Stimulated activated CD8-positive, alpha-beta memory T cell treated with anti-CD3 and anti-CD28 coated beads, Interleukin-4, amount 100 ng/mL, for 1 hour (primary cell): ENCODE results near the gene NR5A2.

Experiments used
- DNase-seq, 2 donors: peaks; one replicate each; pipeline ENCODE4 v3.0.0-alpha.2; 2020; ENCODE audit warnings: low read depth in 2 of 2, low spot score in 1 of 2

NR5A2 gene

DNA sequence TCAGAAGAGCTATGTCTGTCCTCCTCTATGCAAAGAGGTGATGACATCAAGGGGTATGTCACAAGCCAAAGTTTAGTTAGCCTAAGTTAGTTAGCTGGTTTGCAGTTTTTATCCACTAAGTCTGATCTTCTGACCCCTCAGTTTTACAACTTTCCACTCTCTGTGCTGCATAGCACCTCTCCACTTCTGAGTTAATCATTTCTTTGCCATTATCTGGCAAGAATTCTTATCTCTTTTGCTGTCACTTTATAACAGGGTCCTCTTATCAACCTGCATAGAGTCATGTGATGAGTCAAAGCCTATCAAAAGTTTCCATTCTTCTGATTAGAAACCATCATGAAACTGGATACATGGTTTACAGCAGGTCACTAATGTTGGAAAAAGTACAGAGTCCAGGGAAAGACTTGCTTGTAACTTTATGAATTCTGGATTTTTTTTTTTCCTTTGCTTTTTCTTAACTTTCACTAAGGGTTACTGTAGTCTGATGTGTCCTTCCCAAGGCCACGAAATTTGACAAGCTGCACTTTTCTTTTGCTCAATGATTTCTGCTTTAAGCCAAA is at the start of gene NR5A2:
NR5A2 (plus strand) TSS at position 447 of the 560 bp plus-strand sequence. CDS start 138 bp downstream, outside the sequence.
- no peak for DNase-seq

DNA sequence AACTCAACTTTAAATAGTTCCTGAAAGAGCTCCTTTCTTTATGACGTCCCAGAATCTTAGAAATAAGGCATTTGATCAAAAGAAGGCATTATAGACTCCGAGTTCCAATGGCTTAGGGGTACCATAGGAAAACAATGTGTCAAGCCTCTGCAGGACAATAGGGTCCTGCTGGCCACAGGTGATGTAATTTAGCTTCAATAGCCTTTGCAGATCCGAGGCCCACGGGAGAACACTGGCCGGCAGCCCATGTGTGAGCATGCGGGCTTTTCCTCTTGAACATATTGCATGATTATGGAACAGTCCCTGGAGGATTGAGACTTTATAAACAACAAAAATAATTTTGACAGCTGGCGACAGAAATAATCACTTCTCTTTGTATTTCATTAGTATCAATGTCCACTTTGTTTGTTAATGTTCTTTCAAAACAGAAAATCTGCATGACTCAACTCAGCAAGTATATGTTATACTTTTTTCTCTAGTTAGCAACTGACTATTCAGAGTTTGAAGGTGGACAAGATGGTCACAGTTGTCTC is 49.0 kb upstream of the NR5A2 start:
- DNase-seq: no peak

DNA sequence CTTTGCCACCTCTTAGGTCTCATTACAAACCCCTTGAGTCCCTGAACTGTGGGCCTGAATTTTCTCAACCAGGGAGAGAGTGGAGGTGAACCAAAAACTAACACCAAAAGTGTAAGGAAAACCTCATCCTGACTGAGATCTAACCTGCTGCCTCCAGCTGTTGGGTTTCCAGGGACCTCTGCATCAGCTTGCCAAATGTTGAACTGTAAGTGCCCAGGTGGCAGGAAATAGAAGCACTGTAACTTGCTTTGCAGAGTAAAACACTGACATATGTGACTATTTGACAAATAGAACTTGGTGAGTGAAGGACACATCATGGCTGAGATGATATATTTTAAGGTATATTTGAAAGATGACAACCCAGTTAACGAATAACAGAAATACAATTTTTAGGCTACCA is 48.4 kb upstream of the NR5A2 start:
- DNase-seq: no peak

DNA sequence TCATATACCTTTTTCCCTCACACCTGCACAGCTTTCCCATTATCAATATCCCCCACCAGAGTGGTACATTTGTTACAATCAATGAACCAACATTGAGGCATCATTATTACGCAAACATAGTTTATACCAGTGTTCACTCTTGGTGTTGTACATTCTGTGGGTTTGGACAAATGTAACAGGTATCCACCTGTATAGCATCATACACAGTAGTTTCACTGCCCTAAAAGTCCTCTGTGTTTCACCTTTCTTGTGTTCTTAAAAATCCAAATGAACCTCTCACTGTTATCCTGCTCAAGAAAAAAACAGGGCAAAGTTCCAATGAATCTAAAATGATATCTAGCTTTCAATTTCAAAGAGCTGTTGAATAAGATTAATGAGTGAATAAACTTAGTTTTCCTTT is 45.9 kb upstream of the NR5A2 start:
- no peak for DNase-seq

DNA sequence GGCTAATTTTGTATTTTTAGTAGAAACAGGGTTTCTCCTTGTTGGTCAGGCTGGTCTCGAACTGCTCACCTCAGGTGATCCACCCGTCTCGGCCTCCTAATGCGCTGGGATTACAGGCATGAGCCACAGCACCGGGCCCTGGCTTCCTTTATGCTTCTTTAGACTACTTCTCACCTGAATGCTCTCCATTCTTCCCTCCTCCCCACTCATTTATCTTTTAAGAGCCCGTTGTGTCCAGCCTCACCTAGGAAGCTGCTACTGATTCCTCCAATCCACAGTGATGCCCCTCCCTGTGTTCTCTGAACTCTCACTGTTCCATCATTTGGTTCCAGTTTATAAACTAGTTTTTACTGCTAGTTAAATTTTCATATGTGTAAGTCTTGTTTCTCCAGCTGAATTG is 44.9 kb upstream of the NR5A2 start:
- no peak for DNase-seq

DNA sequence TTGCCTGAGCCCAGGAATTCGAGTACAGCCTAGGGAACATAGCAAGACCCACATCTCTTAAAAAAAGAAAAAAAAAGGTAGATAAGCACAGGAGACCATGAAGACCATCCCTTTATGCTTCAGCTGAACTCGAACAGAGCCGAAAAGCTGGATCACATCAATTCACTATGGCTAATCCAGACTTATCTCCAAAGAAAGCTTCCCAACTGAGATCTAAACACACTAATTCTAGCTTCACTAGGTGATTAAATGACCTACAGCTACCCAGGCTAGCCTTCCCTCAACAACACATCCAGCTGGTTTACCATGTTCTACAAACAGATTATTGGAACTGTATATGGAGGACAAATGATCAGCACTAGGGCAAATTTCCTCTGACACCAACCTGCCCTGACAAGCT is 44.0 kb upstream of the NR5A2 start:
- DNase-seq: no peak

DNA sequence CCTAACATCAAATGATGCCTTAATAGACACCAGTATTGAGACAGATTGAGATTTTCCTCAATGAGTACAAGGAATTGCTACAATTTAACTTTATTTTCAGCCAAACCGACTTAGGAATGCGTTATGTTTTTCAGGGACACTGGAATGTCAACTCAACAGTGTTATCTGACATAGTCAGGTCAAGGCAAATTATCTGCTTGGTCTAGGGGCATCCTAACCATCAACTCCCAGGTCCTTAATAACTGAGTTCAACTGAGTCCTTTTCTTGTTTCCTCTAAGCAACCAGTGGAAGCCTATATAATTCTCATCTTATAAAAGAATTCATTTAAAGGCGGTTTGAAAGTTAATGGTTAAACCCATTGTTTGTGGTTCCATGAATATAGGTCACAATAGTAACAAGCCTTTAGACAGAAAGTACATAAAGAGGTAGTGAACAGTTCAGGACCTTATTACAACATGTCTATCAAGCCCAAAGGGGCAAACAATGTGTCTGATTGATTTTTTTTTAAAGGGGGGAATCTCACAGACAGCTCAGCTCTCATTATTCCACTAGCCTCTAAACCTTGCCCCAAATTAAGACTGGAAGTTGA is 32.3 kb upstream of the NR5A2 start:
- no peak for DNase-seq

DNA sequence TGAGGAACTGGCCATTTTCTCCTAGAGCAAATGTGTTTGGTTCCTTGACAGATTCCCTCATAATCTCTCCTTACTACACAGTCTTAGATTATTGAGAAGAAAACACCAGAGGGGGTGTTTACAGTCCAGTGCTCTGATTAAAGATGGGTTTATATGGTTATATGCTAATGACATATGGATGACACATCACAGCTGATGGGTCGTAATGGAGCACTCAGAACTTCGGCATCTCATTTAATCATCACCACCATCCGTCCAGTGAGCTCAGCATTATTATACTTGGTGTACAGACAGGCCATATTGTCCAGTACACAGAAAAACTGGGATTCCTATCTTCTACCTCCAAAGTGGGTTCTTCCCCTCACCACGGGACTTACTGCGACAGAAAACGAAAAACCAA is 22.3 kb upstream of the NR5A2 start:
- no peak for DNase-seq

DNA sequence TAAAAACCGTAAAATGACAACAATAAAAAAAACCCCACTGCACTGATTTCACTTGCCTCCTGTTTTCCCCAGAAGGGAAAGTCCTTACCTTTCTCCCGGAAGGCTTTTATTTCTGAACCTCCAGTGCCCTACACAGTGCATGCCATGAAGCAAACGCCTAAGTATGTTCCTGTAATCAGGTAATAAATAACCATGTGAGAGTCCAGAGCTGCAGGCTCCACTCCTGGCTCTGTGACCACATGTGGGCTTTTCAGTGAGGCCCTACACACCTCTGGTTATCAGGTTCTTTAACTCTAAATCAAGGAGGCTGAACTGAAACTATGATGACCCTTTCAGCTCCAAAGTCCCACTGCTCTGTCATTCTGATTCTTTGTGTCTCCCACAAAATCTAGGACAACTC is 20.8 kb upstream of the NR5A2 start:
- no peak for DNase-seq

DNA sequence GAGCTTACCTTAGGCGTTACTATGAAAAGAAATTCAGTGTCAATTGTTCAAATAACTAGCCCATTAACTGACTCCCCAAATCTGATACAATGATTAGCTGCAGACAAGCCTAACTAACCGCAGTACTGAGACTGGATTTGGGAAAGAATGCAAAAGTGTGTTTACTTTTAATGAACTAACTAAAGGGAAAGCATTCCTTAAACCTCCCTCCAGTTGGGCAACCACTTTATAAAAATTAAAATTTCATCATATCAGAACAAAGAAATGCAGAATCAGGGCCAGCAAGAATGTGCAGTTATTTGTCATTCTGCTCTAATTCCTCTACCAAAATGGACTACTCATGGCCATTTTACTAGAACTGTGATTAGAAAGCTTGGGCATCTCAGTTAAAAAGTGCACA is 11.7 kb upstream of the NR5A2 start:
- no peak for DNase-seq

DNA sequence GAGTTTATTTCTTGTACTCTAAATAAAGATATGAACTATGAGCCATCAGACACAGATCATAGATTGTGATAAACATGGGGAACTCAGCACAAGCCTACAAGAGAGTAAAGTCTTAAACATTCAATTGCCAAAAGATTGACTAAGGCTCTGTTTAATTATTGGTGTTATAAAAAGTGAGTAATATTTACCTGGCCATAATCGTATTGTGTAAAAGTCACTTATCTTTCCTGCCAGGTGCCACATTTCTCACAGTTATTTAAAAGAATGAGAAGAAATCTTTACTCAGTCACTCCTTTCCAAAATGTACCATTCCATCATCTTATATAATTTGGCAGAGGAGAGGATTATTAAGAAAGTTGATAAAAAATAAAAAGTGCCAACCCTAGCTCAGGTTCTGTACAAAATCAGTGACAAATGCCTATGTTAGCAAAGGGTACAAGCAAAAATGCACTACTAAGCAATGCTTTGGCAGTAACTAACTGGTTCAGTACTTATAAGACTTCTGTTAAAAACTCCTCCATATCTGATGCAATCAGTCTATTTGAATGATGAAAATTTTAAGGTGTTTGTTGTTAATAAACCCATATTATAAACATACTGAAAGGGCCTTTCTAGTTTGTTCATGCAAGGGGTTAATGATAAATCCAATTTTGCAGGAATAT is 5.8 kb upstream of the NR5A2 start:
- no peak for DNase-seq

DNA sequence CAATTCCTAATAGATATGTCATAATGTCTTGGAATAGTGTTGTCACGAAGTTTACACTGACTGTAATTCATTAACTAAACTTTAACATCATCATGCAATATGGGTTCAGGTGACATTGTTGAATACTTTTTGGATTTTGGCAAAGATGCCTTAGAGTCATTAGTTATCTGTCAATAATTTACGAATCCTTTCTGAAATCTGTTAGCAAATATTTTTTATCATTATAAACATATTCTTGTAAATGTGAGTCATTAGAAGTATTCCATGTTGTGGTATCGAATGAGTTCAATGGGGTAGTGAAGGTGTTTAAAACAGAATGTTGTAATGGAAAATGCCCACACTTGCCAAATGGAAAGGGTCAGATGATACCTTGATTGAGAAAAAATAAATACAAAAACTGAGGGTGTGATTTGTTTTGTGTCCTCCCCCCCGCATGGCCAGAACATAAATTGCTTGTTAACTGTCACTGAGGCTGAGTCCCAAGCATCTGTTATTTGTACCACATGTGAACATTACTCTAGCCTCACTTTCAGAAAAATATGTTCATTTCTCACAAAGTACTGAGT is 5.2 kb upstream of the NR5A2 start:
- no peak for DNase-seq

DNA sequence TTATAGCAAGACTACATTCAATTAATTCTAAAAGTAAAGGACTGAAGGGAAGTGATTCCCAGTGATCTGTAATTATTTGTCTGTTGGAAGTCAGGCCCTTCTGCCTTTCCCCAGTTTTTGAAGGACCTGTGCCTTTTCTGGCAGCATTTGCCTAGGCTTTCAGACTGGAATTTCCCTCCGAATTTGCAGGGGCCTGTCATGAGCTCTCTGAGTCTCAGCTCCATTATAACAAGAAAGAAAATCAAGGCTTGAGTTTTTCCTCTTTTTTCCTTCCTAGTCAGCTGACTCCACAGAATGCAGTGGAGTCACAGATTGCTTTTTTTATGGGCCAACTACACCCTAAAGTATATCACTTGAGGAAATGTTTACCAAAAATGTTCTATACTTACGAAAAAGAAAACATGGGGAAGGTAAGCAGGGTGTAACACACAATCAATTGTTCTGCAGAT is 1.1 kb downstream of the NR5A2 start:
- DNase-seq: no peak

DNA sequence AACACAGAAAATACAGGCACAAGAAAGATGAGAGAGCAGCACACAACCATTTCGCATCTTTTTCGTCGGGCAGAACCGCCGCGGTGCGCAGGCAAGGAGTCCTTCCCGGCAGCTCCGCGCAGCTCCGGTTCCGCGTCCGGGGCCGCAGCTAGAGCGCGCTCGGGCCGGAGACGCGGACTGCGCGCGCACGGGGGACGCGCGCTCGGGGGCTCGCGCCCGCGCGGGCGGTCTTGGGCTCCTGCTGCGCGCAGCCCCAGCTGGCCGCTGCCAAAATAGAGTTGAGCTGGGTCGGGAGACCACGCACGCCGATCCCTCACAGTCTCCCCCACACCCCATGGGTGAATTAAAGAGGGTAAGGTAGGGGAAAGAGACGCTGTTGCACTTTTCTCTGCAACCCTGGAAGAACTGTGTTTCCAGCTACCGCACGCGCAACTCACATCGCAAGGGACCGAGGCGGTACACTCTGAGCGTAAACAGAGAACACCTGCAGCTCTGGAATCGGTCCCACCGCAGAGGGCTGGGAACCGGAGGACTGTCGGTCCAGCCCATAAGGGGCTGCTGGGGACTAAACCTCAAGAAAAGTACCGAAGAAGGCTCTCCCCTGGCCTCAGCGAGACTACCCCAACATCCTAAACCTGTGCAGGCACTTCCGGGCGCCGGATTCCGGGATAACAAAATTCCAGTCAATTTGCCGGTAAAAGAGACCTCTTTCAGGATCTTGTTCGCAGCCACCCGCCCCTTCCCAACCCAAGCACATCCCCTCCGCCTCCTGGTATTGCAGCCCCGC is 1.7 kb downstream of the NR5A2 start:
- no peak for DNase-seq

DNA sequence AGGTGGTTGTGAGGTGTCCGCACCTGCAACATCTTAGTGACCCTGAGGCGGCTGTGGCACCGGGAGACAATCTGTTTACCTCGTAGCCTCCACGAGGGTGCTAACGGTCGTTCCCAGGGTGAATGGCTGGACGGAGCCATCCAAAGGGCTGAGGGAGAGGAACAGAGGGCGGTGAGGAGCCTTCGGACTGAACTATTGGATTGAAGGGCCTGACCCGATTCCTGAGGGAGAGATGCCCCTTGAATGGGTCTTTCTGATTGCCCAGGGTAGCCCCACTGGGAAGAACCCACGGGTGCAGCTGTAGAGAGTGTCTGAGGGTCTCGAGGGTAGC is 2.3 kb downstream of the NR5A2 start:
- DNase-seq: no peak

DNA sequence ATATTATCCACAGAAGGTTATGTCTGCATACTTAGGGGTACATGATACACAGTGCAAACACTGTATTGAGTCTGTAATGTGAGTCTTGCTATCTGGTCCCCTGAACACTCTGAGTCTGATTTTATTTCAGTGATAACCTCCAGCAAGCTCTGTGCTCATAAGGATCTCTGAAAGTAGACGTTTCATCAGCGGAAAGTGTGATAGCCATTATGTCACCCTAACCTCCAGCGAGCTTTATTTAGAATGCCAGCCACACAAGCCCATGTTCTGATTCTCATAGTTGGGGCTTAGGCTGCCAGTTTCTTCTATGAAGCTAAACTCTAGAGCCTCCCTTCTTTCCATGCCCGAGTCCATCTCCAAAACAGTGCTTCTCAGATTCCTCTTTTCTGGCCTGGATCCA is 3.3 kb downstream of the NR5A2 start:
- no peak for DNase-seq

DNA sequence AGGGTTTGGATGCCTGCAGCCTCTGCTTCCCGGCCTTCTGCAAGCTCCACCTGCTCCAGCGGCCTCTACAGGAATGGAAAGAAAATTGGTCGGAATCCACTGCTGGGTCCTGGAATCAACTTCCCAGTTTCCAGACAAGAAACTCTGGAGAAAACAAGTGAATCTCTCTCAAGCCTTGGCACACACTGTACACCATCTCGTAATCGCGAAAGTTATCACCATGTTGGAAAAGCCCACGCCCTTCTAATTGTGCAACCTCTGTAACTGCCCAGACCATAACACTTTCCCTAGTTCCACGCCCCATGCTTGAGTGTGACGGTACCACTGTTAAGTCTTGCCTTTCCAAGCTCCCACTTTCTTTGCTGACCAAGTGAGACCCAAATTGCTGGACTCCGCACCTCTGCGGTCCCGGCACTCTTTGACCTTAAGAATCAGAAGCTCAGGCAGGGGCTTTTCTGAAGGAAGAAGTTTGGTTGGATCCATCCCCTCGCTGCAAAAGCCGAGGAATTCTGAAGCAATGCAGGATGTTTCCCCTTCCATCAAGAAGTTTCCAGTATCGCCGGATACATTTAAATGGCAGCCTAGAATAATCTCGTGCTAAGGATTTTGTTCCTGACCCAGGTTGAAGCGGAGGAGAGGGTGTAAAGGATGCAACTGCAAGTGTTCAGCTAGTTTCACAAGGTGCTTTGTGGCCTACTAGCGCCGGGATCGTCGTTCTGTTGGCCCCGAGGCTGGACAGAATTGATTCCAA is 6.2 kb downstream of the NR5A2 start:
- no peak for DNase-seq

DNA sequence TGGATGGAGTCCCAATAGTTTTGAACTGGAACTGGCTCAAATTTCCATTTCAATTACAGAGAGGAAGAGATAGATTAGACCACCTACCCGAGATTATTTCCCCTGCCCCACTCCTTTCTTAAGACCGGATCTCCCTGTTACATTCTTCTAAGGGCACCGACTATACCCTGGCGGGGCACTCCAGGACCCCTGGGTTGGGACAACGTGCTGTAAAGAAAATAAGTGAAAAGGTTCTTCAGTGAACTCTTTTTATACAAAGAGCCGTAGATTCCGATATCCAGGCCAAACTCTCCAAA is 6.7 kb downstream of the NR5A2 start:
- no peak for DNase-seq

DNA sequence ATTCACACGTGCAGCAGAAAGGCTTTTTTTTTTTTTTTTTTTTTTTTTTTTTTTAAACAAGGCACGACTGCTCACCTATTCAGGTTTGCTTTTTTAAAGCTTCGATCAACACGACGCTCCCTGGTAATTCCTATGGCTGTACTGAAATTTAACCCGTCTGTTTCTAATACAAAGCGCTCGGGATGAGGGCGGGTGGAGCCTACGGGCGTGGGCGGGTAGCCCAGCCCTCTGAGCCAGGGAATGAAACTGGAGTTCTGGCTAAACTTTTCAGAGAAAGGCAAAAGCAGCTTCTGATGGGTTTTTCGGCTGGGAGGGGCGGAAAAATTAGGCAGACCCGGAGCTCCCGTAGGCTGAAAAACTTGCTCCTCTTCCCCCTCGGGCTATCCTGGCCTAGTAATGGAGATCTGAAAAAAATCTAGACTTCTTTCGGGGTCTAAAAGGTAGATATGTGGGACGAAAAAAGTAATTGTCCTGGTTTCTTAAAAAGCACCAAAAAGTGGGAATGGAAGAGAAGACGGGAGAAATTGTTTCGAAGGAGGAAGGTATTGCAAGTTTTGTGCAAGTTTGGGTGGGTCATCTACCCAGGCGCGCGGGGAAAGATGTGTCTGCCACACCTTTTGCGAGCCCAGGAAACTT is 7.4 kb downstream of the NR5A2 start:
- DNase-seq: no peak

DNA sequence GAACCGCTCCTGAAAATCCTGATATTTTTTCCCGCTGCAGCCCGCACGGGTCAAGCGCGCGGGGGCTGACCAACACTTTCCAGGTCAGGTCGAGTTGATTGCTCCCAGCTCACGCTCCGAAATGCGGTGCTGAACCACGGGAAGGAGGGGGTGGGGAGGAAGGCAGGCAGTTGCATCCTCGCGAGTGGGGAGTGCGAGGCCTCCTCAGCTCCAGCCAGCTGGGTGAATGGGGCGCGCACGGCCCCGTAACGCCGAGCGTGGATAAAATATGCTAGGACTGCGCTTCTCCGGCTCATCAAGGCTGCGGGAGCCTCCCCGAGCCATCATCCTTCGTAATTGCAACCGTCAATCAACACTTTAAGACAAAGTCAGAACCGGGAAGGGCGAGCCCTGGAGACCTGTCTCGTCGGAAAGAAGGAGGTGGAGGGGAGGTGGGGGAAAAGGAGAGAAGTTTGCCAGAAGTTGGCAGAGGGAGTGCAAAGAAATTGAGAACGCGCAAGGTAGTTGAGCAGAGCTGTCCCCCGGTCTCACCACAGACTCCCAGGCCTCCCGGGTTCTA is 8.0 kb downstream of the NR5A2 start:
- DNase-seq: no peak
